Loucy (cell line): ENCODE data around the gene OR6Y1.

Experiments
- H2AFZ ChIP-seq: fragments of 200-600 bp; sonication (generic); 2 replicates; pipeline ENCODE4 v1.6.0; 2016; ENCODE audit warnings: antibody characterized with exemption, mild to moderate bottlenecking, low read length, moderate library complexity
- H3F3A ChIP-seq: fragments of 200-600 bp; 2 replicates; pipeline ENCODE4 v1.6.0; 2016; ENCODE audit warnings: antibody characterized with exemption, low read depth, mild to moderate bottlenecking
- H3K27me3 ChIP-seq: fragments of 200-600 bp; sonication (generic); 2 replicates; pipeline ENCODE4 v1.6.1; 2014; ENCODE audit warnings: low read length, mild to moderate bottlenecking; ENCODE audit not compliant: insufficient read depth, poor library complexity, severe bottlenecking
- H3K36me3 ChIP-seq: fragments of 200-600 bp; sonication (generic); 2 replicates; pipeline ENCODE4 v1.6.1; 2016; ENCODE audit warnings: low read length; ENCODE audit not compliant: insufficient read depth
- H3K4me1 ChIP-seq: fragments of 200-600 bp; sonication (generic); 2 replicates; pipeline ENCODE4 v1.5.1; 2014; ENCODE audit warnings: low read length, mild to moderate bottlenecking; ENCODE audit not compliant: insufficient read depth, poor library complexity, severe bottlenecking
- H3K4me2 ChIP-seq: fragments of 200-600 bp; sonication (generic); 2 replicates; pipeline ENCODE4 v1.6.0; 2014; ENCODE audit warnings: antibody characterized with exemption, low read length, low read depth, mild to moderate bottlenecking; ENCODE audit not compliant: poor library complexity, severe bottlenecking
- H3K4me3 ChIP-seq: fragments of 200-600 bp; sonication (generic); 2 replicates; pipeline ENCODE4 v1.5.1; 2014; ENCODE audit warnings: low read length, mild to moderate bottlenecking, mixed read lengths; ENCODE audit not compliant: poor library complexity, severe bottlenecking
- H3K79me2 ChIP-seq: fragments of 200-600 bp; sonication (generic); 2 replicates; pipeline ENCODE4 v1.6.1; 2014; ENCODE audit warnings: low read length; ENCODE audit not compliant: insufficient read depth
- H3K9ac ChIP-seq: fragments of 200-600 bp; sonication (generic); 2 replicates; pipeline ENCODE4 v1.6.0; 2014; ENCODE audit warnings: mild to moderate bottlenecking, low read depth, low read length, moderate library complexity; ENCODE audit not compliant: poor library complexity, severe bottlenecking
- H3K9me2 ChIP-seq: fragments of 200-600 bp; sonication (generic); replicated peaks from 2 replicates; pipeline ENCODE4 v1.6.1; 2016; ENCODE audit warnings: low read depth, low read length, mixed read lengths
- H3K9me3 ChIP-seq: fragments of 200-600 bp; sonication (generic); 2 replicates; pipeline ENCODE4 v1.6.1; 2014; ENCODE audit warnings: mild to moderate bottlenecking, antibody characterized with exemption, low read length, low read depth; ENCODE audit not compliant: insufficient read depth
- H4K20me1 ChIP-seq: fragments of 200-600 bp; sonication (generic); 2 replicates; pipeline ENCODE4 v1.6.0; 2014; ENCODE audit warnings: antibody characterized with exemption, low read length, mild to moderate bottlenecking; ENCODE audit not compliant: insufficient read depth, poor library complexity, severe bottlenecking
- CTCF ChIP-seq: fragments of 200-600 bp; sonication (generic); conservative IDR thresholded peaks from 2 replicates; pipeline ENCODE4 v1.5.1; 2014; ENCODE audit warnings: mild to moderate bottlenecking, antibody characterized with exemption, low read length
- EZH2phosphoT487 ChIP-seq: fragments of 200-600 bp; IDR thresholded peaks from 2 replicates; pipeline ENCODE4 v1.6.1; 2018; ENCODE audit warnings: antibody characterized with exemption, mild to moderate bottlenecking, moderate library complexity, borderline replicate concordance

Gene OR6Y1

GRCh38 chr1:158494796-158495195 lies 59.4 kb downstream of the OR6Y1 start:
- Histone ChIP-seq H3K4me2 (no peak overlapping the region), H3K9me2 (no peaks in the 10 kb centered on the region), H3K27me3 (no peaks in the 10 kb centered on the region), H3F3A (no peaks in the 10 kb centered on the region), H2AFZ (no peak overlapping the region), H3K36me3 (no peaks in the 10 kb centered on the region), H3K4me3 (no peak overlapping the region), H3K79me2 (no peaks in the 10 kb centered on the region), H3K9me3 (no peaks in the 10 kb centered on the region), H4K20me1 (no peaks in the 10 kb centered on the region), H3K9ac (no peak overlapping the region), H3K4me1 (no peaks in the 10 kb centered on the region)
- TF ChIP-seq CTCF (no peak), EZH2phosphoT487 (no peak)
